Choroid plexus epithelial cell (primary cell): ENCODE measurements around the gene EIF3I.

Experiments
- DNase-seq: peaks from one replicate; pipeline ENCODE4 v3.0.0-alpha.2; 2010; ENCODE audit warnings: low read depth
- H3K4me3 ChIP-seq: 2 replicates; pipeline ENCODE4 v1.5.1; 2011; ENCODE audit warnings: low read depth, mild to moderate bottlenecking, control low read depth, low read length, moderate library complexity
- CTCF ChIP-seq: conservative IDR thresholded peaks from 2 replicates; pipeline ENCODE4 v1.5.1; 2011; ENCODE audit warnings: low read depth, mild to moderate bottlenecking, control low read depth, inconsistent platforms, low read length, moderate library complexity

Gene EIF3I

GRCh38 chr1:32220746-32221580 is 1.2 kb upstream of the EIF3I start:
- TF ChIP-seq CTCF = no peak
- no peak for DNase-seq
- H3K4me3 ChIP-seq = peak overlapping the region; percentile 95

GRCh38 chr1:32221581-32221979 is 627 bp upstream of the EIF3I start:
- TF ChIP-seq CTCF = no peak
- no peak for DNase-seq

GRCh38 chr1:32223683-32224082 is 1.5 kb downstream of the EIF3I start:
- peak; percentile 41 for TF ChIP-seq CTCF
- no peak for DNase-seq
- no peak overlapping the region for H3K4me3 ChIP-seq

More at GRCh38 chr1:32221581-32221979, 627 bp upstream of the EIF3I start:
- H3K4me3 ChIP-seq = peak overlapping the region; percentile 95

- TF ChIP-seq CTCF = no peak
- no peak for DNase-seq
- H3K4me3 ChIP-seq = no peak overlapping the region
Measured at GRCh38 chr1:32224285-32224684, 2.1 kb downstream of the EIF3I start.

GRCh38 chr1:32228771-32229170 is 6.6 kb downstream of the EIF3I start:
- no peak for DNase-seq
- TF ChIP-seq CTCF = no peak
- H3K4me3 ChIP-seq = no peak overlapping the region

GRCh38 chr1:32231843-32232432 is 9.7 kb downstream of the EIF3I start:
- no peak overlapping the region for H3K4me3 ChIP-seq
- DNase-seq = no peak
- no peak for TF ChIP-seq CTCF
